Thoracic aorta (tissue), 2 donors: ENCODE results near the gene TTC21A. TPM values are rescaled to one million over a fixed set of nuclear protein-coding genes. Genes with fewer than 3 reads are reported as not detected.

Experiments
- ATAC-seq: fragments of 150-250 bp; one replicate; pipeline ENCODE4 v1.8.0; 2017; ENCODE audit warnings: low read depth; ENCODE audit not compliant: insufficient number of reproducible peaks, low FRiP score
- DNase-seq: peaks from one replicate; pipeline ENCODE4 v3.0.0-alpha.2; 2020; ENCODE audit warnings: low spot score
- H3K27ac ChIP-seq, 2 donors: fragments of 200-600 bp; sonication (generic); 1 replicate in 1 of 2; 2 replicates in 1 of 2; pipeline ENCODE4 v1.5.1; 2016; ENCODE audit warnings: mild to moderate bottlenecking in 2 of 2, moderate library complexity in 2 of 2
- H3K27me3 ChIP-seq: fragments of 200-600 bp; sonication (generic); replicated peaks from 2 replicates; pipeline ENCODE4 v1.6.0; 2016; ENCODE audit warnings: mild to moderate bottlenecking; ENCODE audit not compliant: insufficient read depth
- H3K36me3 ChIP-seq: fragments of 200-600 bp; sonication (generic); one replicate; pipeline ENCODE4 v1.5.1; 2016
- H3K4me1 ChIP-seq, 2 donors: fragments of 200-600 bp; sonication (generic); 1 replicate in 1 of 2; 2 replicates in 1 of 2; pipeline versions ENCODE4 v1.5.1 to v1.6.0; 2016; ENCODE audit warnings: low read depth in 2 of 2, mild to moderate bottlenecking in 1 of 2; ENCODE audit not compliant: control insufficient read depth in 1 of 2
- H3K4me3 ChIP-seq: fragments of 200-600 bp; sonication (generic); 2 replicates; pipeline ENCODE4 v1.5.1; 2016; ENCODE audit warnings: mild to moderate bottlenecking
- H3K9me3 ChIP-seq: fragments of 200-600 bp; sonication (generic); 2 replicates; pipeline ENCODE4 v1.5.1; 2016
- CTCF ChIP-seq: fragments of 200-600 bp; sonication (generic); IDR thresholded peaks from one replicate; pipeline ENCODE4 v1.5.1; 2019; ENCODE audit warnings: antibody characterized with exemption
- total RNA-seq, 2 donors: library from RNA; depleted of rRNA; stranded (reverse); fragments of >200 nt; gene quantifications; one replicate each; pipeline versions ENCODE4 v1.1.0 to v1.2.3, GENCODE V29; 2016

Gene TTC21A
- total RNA-seq, 2 donors from 2014 or later = 3.0 to 14.9 TPM

- H3K4me1 ChIP-seq = peaks cover 9 to 16% of the 10 kb centered on the region in 2 donors
- H3K36me3 ChIP-seq = peaks cover 7% of the 10 kb centered on the region
- H3K27ac ChIP-seq = peak overlapping the region; percentile 8 to 61
- TF ChIP-seq CTCF = no peak
- ATAC-seq (no peak), DNase-seq (no peak)
- no peaks in the 10 kb centered on the region for H3K9me3 ChIP-seq
- H3K27me3 ChIP-seq = no peaks in the 10 kb centered on the region
- no peak overlapping the region for H3K4me3 ChIP-seq
These were observed 42.3 kb upstream of the TTC21A start for GRCh38 chr3:39065197-39065596.

GRCh38 chr3:39067286-39067685, 40.2 kb upstream of the TTC21A start:
- Histone ChIP-seq H3K9me3 (no peaks in the 10 kb centered on the region), H3K27ac (no peak overlapping the region), H3K4me1 (peaks cover 9 to 16% of the 10 kb centered on the region in 2 donors), H3K27me3 (no peaks in the 10 kb centered on the region), H3K4me3 (no peak overlapping the region), H3K36me3 (peaks cover 7% of the 10 kb centered on the region)
- ATAC-seq (no peak), DNase-seq (no peak)
- no peak for TF ChIP-seq CTCF

GRCh38 chr3:39068556-39068955, 38.9 kb upstream of the TTC21A start:
- Histone ChIP-seq H3K36me3 (peaks cover 9% of the 10 kb centered on the region), H3K27ac (no peak overlapping the region), H3K4me3 (no peak overlapping the region), H3K27me3 (no peaks in the 10 kb centered on the region), H3K9me3 (no peaks in the 10 kb centered on the region), H3K4me1 (peaks cover 9 to 16% of the 10 kb centered on the region in 2 donors)
- no peak for DNase-seq
- TF ChIP-seq CTCF = no peak
- no peak for ATAC-seq

- DNase-seq (no peak), ATAC-seq (no peak)
These were observed 31.6 kb upstream of the TTC21A start for GRCh38 chr3:39075910-39076309.

GRCh38 chr3:39079530-39079929, 27.9 kb upstream of the TTC21A start:
- no peak overlapping the region for H3K4me3 ChIP-seq
- DNase-seq = no peak
- H3K4me1 ChIP-seq = no peaks in the 10 kb centered on the region
- ATAC-seq = no peak
- H3K27me3 ChIP-seq = no peaks in the 10 kb centered on the region
- no peaks in the 10 kb centered on the region for H3K9me3 ChIP-seq
- peaks cover 22% of the 10 kb centered on the region for H3K36me3 ChIP-seq
- no peak for TF ChIP-seq CTCF
- H3K27ac ChIP-seq = no peak overlapping the region

More at GRCh38 chr3:39075910-39076309, 31.6 kb upstream of the TTC21A start:
- Histone ChIP-seq H3K36me3 (peaks cover 29% of the 10 kb centered on the region), H3K27me3 (no peaks in the 10 kb centered on the region), H3K9me3 (no peaks in the 10 kb centered on the region), H3K27ac (no peak overlapping the region), H3K4me3 (no peak overlapping the region), H3K4me1 (no peaks in the 10 kb centered on the region)
- TF ChIP-seq CTCF = no peak
